Measurements from ENCODE around the gene HCRTR2.

GRCh38 chr6:55239099-55239498 is 64.8 kb downstream of the HCRTR2 start:
- no peak for TF ChIP-seq CTCF (IDR thresholded peaks at IDR 0.05)
- no peak for TF ChIP-seq NFE2L1 (CRISPR knock-in tag; IDR thresholded peaks at IDR 0.05)
- no peak for TF ChIP-seq PREB (CRISPR knock-in tag; IDR thresholded peaks at IDR 0.05; ENCODE audit: borderline replicate concordance)
- TF ChIP-seq JUN (CRISPR knock-in tag; IDR thresholded peaks at IDR 0.05), result no peak
- TF ChIP-seq E2F4 (CRISPR knock-in tag; IDR thresholded peaks at IDR 0.05; ENCODE audit: borderline replicate concordance, low read depth), result no peak
- TF ChIP-seq FOXK1 (CRISPR knock-in tag; IDR thresholded peaks at IDR 0.05), result no peak
- TF ChIP-seq ZNF512 (CRISPR knock-in tag; IDR thresholded peaks at IDR 0.05; ENCODE audit: borderline replicate concordance), result no peak
- TF ChIP-seq MYBL2 (CRISPR knock-in tag; IDR thresholded peaks at IDR 0.05), result no peak
- TF ChIP-seq FOXJ3 (CRISPR knock-in tag; IDR thresholded peaks at IDR 0.05; ENCODE audit: borderline replicate concordance), result no peak
- no peak for TF ChIP-seq NR1H2 (CRISPR knock-in tag; IDR thresholded peaks at IDR 0.05)
- TF ChIP-seq NFYB (CRISPR knock-in tag; conservative IDR thresholded peaks at IDR 0.05; ENCODE audit: low read depth), result no peak
- TF ChIP-seq ZBTB21 (CRISPR knock-in tag; IDR thresholded peaks at IDR 0.05; ENCODE audit: borderline replicate concordance), result no peak
